Smooth muscle cell of the coronary artery (primary cell): ENCODE results near the gene ATMIN. TPM values are rescaled to one million over a fixed set of nuclear protein-coding genes. Genes with fewer than 3 reads are reported as not detected.

Experiments
- total RNA-seq: library from RNA; depleted of rRNA; stranded (reverse); fragments of >200 nt; gene quantifications from 2 replicates; pipeline ENCODE4 v1.2.3, GENCODE V29; 2014; ENCODE audit warnings: low replicate concordance

Gene ATMIN
- 23.1 and 30.2 TPM in 2 replicates for total RNA-seq

DNA sequence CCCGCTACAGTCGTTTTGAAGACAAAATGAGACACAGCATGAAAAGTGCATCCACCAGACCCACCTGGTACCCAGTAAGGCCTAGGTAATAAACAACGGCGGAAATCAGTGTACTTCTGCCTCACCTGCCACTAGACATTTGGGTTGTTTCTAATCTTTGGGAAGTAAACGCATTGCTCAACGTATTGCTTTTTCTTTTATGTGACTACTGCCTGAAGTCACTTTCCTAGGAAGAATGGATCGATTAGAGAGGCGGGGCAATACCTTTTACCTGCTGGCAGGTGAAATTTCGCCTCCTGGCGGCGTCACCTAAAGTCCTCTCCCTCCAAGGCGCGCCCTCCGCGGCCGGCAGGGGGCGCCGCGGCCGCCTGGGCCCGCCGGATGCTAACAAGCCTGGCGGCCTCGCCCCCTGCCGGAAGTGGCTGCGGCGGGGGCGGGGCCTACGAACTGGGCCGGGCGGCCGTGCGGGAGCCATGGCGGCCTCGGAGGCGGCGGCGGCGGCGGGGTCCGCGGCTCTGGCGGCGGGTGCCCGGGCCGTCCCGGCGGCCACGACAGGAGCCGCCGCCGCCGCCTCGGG, at the start of gene ATMIN:
Gene ATMIN (plus strand): TSS at position 445 of the 577 bp plus-strand sequence. CDS start 29 bp downstream, at position 474.

DNA sequence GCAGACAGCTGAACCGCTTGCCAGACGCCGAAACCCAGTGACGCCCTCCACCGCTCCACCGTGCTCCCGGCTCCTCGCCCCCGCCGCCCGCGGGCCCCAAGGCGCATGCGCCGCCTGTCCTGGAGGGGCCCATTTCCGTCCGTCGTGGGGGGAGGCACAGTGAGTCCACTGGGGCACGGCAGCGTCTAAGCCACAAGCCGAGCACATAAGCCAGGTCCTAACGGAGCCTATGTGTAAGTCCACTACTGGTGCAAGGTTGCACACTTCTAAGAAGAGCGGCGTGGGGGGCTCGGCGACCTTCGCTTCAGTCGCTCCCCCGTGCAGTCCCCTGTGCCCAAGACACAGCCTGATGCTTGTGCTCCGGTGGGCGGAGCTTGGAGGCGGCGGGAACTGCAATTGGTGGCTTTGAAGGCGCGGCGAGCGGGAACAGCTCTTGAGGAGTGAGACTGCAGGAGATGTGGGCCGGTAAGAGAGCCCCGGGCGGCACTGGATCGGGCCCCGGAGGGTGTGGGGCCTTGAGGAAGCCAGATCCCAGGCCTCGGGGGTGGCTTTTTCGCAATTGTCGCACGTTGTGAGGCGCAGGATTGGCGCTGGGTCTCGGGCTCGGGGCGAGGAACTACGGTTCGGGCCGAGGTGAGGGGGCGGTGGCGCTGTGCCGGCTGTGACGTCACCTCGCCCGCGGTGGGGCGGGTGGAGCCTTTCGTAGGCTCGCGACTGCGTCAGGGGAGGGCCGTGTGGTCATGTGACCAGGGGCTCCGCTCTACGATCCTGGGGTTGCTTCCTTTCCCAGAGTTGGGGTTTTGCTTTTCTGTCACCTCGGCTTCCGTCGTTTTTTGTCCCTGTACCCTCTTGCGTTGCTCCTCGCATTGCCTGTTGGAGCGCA, 28.6 kb upstream of the ATMIN start, which contains the start of the genes CENPN and CMC2:
Gene CENPN (plus strand): TSS at position 402 of the 883 bp plus-strand sequence. CDS start 4,726 bp downstream, outside the sequence.
Gene CMC2 (minus strand): TSS at position 73 of the 883 bp plus-strand sequence. CDS start 9,491 bp downstream, outside the sequence.

DNA sequence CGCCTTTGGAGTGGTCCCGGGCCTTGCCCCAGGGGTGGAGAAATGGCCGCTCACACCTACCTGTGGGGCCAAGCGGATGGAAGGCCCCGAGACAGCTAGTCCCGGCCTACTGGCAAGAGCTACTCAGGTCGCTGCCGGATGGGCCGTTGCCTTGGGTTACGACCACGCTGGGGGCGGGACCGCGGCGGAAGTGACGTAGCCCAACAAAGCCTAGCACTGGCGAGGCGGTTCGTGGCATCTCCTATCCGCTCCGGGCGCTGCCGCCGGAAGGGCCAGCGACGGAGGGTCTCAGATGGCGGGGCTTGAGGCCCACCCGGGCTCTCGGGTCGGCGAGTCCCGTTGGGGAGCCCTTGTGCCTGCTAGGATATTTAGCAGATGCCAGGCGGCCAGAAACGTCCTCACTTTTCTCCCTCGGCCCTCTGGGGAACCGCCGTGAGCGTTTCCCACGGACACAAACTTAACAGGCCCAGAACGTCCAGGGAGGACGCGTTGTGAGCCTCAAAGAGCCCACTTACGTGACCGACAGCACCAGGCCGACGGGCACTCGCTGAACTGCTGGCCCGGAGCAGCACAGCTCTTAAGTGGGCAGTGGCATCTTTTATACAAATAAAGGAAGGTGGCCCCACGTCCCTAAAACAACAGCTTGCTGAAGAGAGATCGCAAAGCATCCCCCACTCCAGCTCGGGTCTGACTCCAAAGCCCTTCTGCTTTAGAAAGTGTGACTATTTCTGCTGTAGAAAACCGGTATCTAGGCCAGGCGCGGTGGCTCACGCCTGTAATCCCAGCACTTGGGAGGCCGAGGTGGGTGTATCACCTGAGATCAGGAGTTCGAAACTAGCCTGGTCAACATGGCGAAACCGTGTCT, 41.7 kb downstream of the ATMIN start, which contains the start of gene C16orf46:
Gene C16orf46 (minus strand): TSS at position 163 of the 865 bp plus-strand sequence. CDS start 13,283 bp downstream, outside the sequence.

DNA sequence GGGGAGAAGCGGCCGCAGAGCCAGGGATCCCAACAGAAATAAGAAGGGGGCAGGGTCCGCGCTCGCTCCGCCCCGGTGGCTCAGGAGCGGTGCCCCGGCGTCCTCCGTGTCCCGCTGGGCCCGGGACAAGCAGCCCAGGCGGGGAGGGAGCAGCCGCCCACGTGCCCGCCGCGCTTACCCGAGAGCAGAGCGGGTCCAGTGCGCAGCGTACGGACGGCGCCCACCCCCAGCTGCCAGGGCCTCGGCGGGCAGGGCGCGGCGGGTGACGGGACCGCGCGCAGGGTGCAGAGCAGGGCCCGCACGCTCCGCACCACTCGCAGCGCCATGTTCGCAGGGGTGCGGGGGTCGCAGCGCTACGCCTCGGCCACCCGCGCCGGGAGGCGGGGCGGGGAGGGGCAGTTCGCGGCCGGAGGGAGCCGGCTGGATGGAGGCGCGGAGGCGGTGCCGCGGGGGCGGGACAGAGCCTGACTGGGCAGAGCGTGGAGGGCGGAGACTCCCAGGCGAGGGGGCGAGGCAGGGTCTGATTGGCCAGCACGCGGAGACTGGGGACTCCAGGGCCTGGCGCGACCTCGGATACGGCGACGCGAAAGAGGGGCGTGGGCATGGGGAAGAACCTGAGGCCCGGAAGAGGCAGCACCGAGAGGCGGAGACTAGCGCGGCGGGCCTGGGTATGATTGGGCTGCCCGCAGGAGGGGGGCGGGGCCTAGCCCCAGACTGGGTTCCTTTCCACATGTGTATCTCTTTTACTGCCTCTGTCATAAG, 60.5 kb downstream of the ATMIN start, which contains the start of gene GCSH:
Gene GCSH (minus strand): TSS at position 443 of the 762 bp plus-strand sequence. CDS start 117 bp downstream, at position 326.

Other genes with a start within 250 kb of the ATMIN start
- 3.2 and 5.6 TPM in 2 replicates for gene CDYL2, start 231.2 kb upstream of the ATMIN start, total RNA-seq
- 31.2 and 73.3 TPM in 2 replicates for gene CMC2, start 29.0 kb upstream of the ATMIN start, total RNA-seq
- gene CENPN, start 28.6 kb upstream of the ATMIN start, total RNA-seq: 9.5 and 25.3 TPM in 2 replicates
- not detected in 2 replicates for gene C16orf46, start 41.4 kb downstream of the ATMIN start, total RNA-seq
- 9.2 and 14.7 TPM in 2 replicates for gene GCSH, start 60.6 kb downstream of the ATMIN start, total RNA-seq
- gene BCO1, start 202.8 kb downstream of the ATMIN start, total RNA-seq: under 0.01 TPM in 1 of 2 replicates, not detected in the other